ENCODE measurements around the gene RAB11FIP5. TPM values are rescaled to one million over a fixed set of nuclear protein-coding genes. Genes with fewer than 3 reads are reported as not detected.
A peak's percentile ranks its signal among the peaks of the same experiment; 100 is the strongest.

Gene RAB11FIP5
- total and polyA plus RNA-seq, 9 of the 15 experiments (the other 6 are each of a cell fraction or from before 2014, with no cell fraction given): 1.7 to 14.4 (median 6.4) TPM

- TF ChIP-seq HOMEZ (CRISPR knock-in tag; IDR thresholded peaks at IDR 0.05) (no peak), TBP (optimal IDR thresholded peaks at IDR 0.05; ENCODE audit: low read depth, low read length) (no peak), ZBTB43 (CRISPR knock-in tag; IDR thresholded peaks at IDR 0.05) (no peak), SNIP1 (IDR thresholded peaks at IDR 0.05; ENCODE audit: low read depth) (no peak), TCF7 (IDR thresholded peaks at IDR 0.05; ENCODE audit: borderline replicate concordance) (no peak), NR0B1 (IDR thresholded peaks at IDR 0.05; ENCODE audit: partially characterized antibody) (no peak), WHSC1 (IDR thresholded peaks at IDR 0.05; ENCODE audit: low read length) (no peak), NBN (IDR thresholded peaks at IDR 0.05; ENCODE audit: low read depth) (no peak), HSF4 (CRISPR knock-in tag; IDR thresholded peaks at IDR 0.05; ENCODE audit: borderline replicate concordance) (no peak), SMARCA5 (IDR thresholded peaks at IDR 0.05) (no peak), ZNF133 (CRISPR knock-in tag; IDR thresholded peaks at IDR 0.05) (no peak), ZNF347 (CRISPR knock-in tag; IDR thresholded peaks at IDR 0.05; ENCODE audit: low read depth) (no peak), FOXJ3 (CRISPR knock-in tag; IDR thresholded peaks at IDR 0.05) (no peak), DIDO1 (tag; IDR thresholded peaks at IDR 0.05; ENCODE audit: low read depth) (no peak), SP1 (CRISPR knock-in tag; IDR thresholded peaks at IDR 0.05) (no peak), FOSL1 (tag; conservative IDR thresholded peaks at IDR 0.05) (no peak), PHB2 (IDR thresholded peaks at IDR 0.05; ENCODE audit: low read depth) (no peak), DLX4 (CRISPR knock-in tag; IDR thresholded peaks at IDR 0.05) (no peak)
- no peaks in the 10 kb centered on the region for H3K9me3 ChIP-seq (replicated peaks; ENCODE audit: control insufficient read depth, insufficient read depth, low read depth, low read length)
- intact Hi-C loops (cut with micrococcal nuclease) (no loop called here), in situ Hi-C loops (cut with MboI) (no loop called here)
- FAIRE-seq (no peak), ATAC-seq (no peak), DNase-seq (ENCODE audit: extremely low read depth in 1 of 4, low spot score in 3 of 4) (no peak)
- H3K9me1 ChIP-seq (ENCODE audit: control insufficient read depth, insufficient read depth, low read length): no peaks in the 10 kb centered on the region
- H3K4me3 ChIP-seq: peak overlapping the region; percentile 68; the same call in 1 of the 2 replicates
- POLR2A ChIA-PET: no interaction called here
- peak overlapping the region in 1 of 2 experiments; percentile 30; a peak in 2 of 4 replicates for H3K9ac ChIP-seq (ENCODE audit: insufficient read depth in 1 of 2, low read depth in 2 of 2, low read length in 2 of 2)
- peak overlapping the region; percentile 92 for H3K4me2 ChIP-seq (ENCODE audit: insufficient read depth, low read length)
- H3K27ac ChIP-seq (ENCODE audit: extremely low read depth, low read depth, low read length): peak overlapping the region; percentile 95; the same call in 2 of the 3 replicates
- WGBS (ENCODE audit: insufficient coverage, low coverage, missing lambda C conversion rate): 100% methylated on average over 2 of the region's 2 CpGs
- peaks cover 79% of the 10 kb centered on the region for H3K79me2 ChIP-seq (ENCODE audit: control insufficient read depth, insufficient read depth, low read length)
- peaks cover 34 to 43% of the 10 kb centered on the region in 2 experiments for H3K4me1 ChIP-seq (replicated peaks in 1 of 2; ENCODE audit: control insufficient read depth in 2 of 2, insufficient read depth in 2 of 2, low read length in 2 of 2)
- peaks cover 5% of the 10 kb centered on the region; the same call in 1 of the 2 replicates for H4K20me1 ChIP-seq (replicated peaks; ENCODE audit: control insufficient read depth, insufficient read depth, low read length)
- CTCF ChIA-PET (ENCODE audit: low intra/inter-chr PET ratio): no interaction called here
- no peaks in the 10 kb centered on the region for H3K27me3 ChIP-seq (ENCODE audit: control insufficient read depth in 2 of 2, insufficient read depth in 2 of 2, low read length in 2 of 2)
- BruUV-seq (replicated peaks): TSS peak; percentile 21
- no peak overlapping the region for H2AFZ ChIP-seq (ENCODE audit: low read depth, low read length)
- H3K36me3 ChIP-seq (ENCODE audit: control insufficient read depth, insufficient read depth, low read length): peaks cover 16% of the 10 kb centered on the region
Observed at GRCh38 chr2:73068147-73068546, 44.6 kb downstream of the RAB11FIP5 start.
